K562 (cell line): ENCODE data around the gene WT1. TPM values are rescaled to one million over a fixed set of nuclear protein-coding genes. Genes with fewer than 3 reads are reported as not detected.

Experiments used
- ATAC-seq: fragments of 200-7000 bp; cut with Tn5 transposase; 3 replicates; pipeline ENCODE4 v1.9.1; 2020; ENCODE audit warnings: moderate library complexity
- BruUV-seq: library from RNA; stranded (reverse); fragments of 400-500 nt; replicated peaks from 2 replicates; lab custom pipeline; 2021; lab: Mats Ljungman, UMichigan
- CTCF ChIA-PET: fragments of 300-600 bp; formaldehyde crosslinking; extraction: SDS; loops from one replicate; lab custom pipeline; 2021; ENCODE audit warnings: low intra/inter-chr PET ratio; lab: Yijun Ruan, JAX
- POLR2A ChIA-PET: fragments of 300-600, 350-650 bp; sonication (Branson Sonifier 250); formaldehyde crosslinking; extraction: SDS; loops from one replicate; lab custom pipeline; 2021; ENCODE audit warnings: antibody characterized with exemption, inconsistent platforms; lab: Yijun Ruan, JAX
- DNase-seq, 4 experiments: peaks; one replicate each; pipeline versions ENCODE4 v3.0.0 to v3.0.0-alpha.2; 2011 to 2018; ENCODE audit warnings: low spot score in 3 of 4, mixed read lengths in 3 of 4; ENCODE audit errors: extremely low read depth in 1 of 4
- FAIRE-seq: peaks from 2 replicates; lab custom pipeline; 2011; peaks lifted over from hg19 to GRCh38; lab: Jason Lieb, UNC
- H2AFZ ChIP-seq: 2 replicates; pipeline ENCODE4 v1.6.0; 2011; ENCODE audit warnings: low read depth, low read length, control low read depth, inconsistent platforms
- H3K27ac ChIP-seq: fragments of 200-600 bp; 3 replicates; pipeline ENCODE4 v1.8.0; 2011; ENCODE audit warnings: low read depth, mild to moderate bottlenecking, control low read depth, inconsistent platforms, low read length, moderate library complexity, mixed read lengths; ENCODE audit errors: extremely low read depth
- H3K27me3 ChIP-seq, 2 experiments: fragments of 300-600 bp in 1 of 2; 2 replicates in 1 of 2; 3 replicates in 1 of 2; pipeline versions ENCODE4 v1.6.0 to v1.8.0; 2011; ENCODE audit warnings: inconsistent platforms in 2 of 2, low read length in 2 of 2, mild to moderate bottlenecking in 1 of 2, mixed read lengths in 1 of 2, moderate library complexity in 1 of 2; ENCODE audit not compliant: control insufficient read depth in 2 of 2, insufficient read depth in 2 of 2
- H3K36me3 ChIP-seq: fragments of 300-600 bp; 3 replicates; pipeline ENCODE4 v1.8.0; 2011; ENCODE audit warnings: mild to moderate bottlenecking, low read length, inconsistent platforms; ENCODE audit not compliant: control insufficient read depth, insufficient read depth
- H3K4me1 ChIP-seq, 2 experiments: fragments of 200-600 bp in 1 of 2; replicated peaks in 1 of 2; 2 replicates in 1 of 2; 3 replicates in 1 of 2; pipeline versions ENCODE4 v1.5.1 to v1.8.0; 2011; ENCODE audit warnings: inconsistent platforms in 2 of 2, low read length in 2 of 2, mild to moderate bottlenecking in 1 of 2, mixed read lengths in 1 of 2, moderate library complexity in 1 of 2; ENCODE audit not compliant: control insufficient read depth in 2 of 2, insufficient read depth in 2 of 2
- H3K4me2 ChIP-seq: 2 replicates; pipeline ENCODE4 v1.6.1; 2011; ENCODE audit warnings: low read length, control low read depth, inconsistent platforms, mixed read lengths; ENCODE audit not compliant: insufficient read depth
- H3K4me3 ChIP-seq: fragments of 200-600 bp; sonication (generic), shearing (Covaris generic); 2 replicates; pipeline ENCODE4 v1.5.1; 2016; ENCODE audit warnings: control low read depth, inconsistent platforms
- H3K79me2 ChIP-seq: fragments of 200-600 bp; 3 replicates; pipeline ENCODE4 v1.8.0; 2011; ENCODE audit warnings: low read length, inconsistent platforms; ENCODE audit not compliant: control insufficient read depth, insufficient read depth
- H3K9ac ChIP-seq, 2 experiments: 2 replicates each; pipeline versions ENCODE4 v1.6.0 to v1.6.1; 2011; ENCODE audit warnings: low read depth in 2 of 2, low read length in 2 of 2, control low read depth in 1 of 2, inconsistent platforms in 1 of 2, mild to moderate bottlenecking in 1 of 2, mixed read lengths in 1 of 2; ENCODE audit not compliant: insufficient read depth in 1 of 2
- H3K9me1 ChIP-seq: one replicate; pipeline ENCODE4 v1.6.0; 2011; ENCODE audit warnings: inconsistent platforms, mild to moderate bottlenecking, low read length, moderate library complexity; ENCODE audit not compliant: control insufficient read depth, insufficient read depth
- H3K9me3 ChIP-seq: replicated peaks from 2 replicates; pipeline ENCODE4 v1.5.1; 2011; ENCODE audit warnings: low read depth, low read length, inconsistent platforms; ENCODE audit not compliant: control insufficient read depth, insufficient read depth
- H4K20me1 ChIP-seq: replicated peaks from 2 replicates; pipeline ENCODE4 v1.6.1; 2011; ENCODE audit warnings: low read length, inconsistent platforms, mixed read lengths; ENCODE audit not compliant: control insufficient read depth, insufficient read depth
- ARHGAP35 ChIP-seq: fragments of 450-650 bp; IDR thresholded peaks from 2 replicates; pipeline ENCODE4 v1.6.1; 2018; ENCODE audit not compliant: partially characterized antibody
- ELF4 ChIP-seq: fragments of 450-650 bp; formaldehyde crosslinking; IDR thresholded peaks from 2 replicates; pipeline ENCODE4 v1.4.0; 2022; ENCODE audit warnings: missing genetic modification characterization
- MED1 ChIP-seq: sonication (generic); formaldehyde crosslinking; IDR thresholded peaks from 2 replicates; pipeline ENCODE4 v1.8.1; 2023; ENCODE audit warnings: missing genetic modification reagents, borderline replicate concordance
- NFATC3 ChIP-seq: fragments of 450-650 bp; IDR thresholded peaks from 2 replicates; pipeline ENCODE4 v1.6.1; 2017; ENCODE audit warnings: mild to moderate bottlenecking
- PPARD ChIP-seq: fragments of 250-450 bp; sonication (Bioruptor Pico); IDR thresholded peaks from 2 replicates; pipeline ENCODE4 v1.8.0; 2022; ENCODE audit warnings: inconsistent platforms, mild to moderate bottlenecking, moderate library complexity
- RFX1 ChIP-seq: fragments of 450-650 bp; IDR thresholded peaks from 2 replicates; pipeline ENCODE4 v1.6.1; 2016; ENCODE audit warnings: mild to moderate bottlenecking, moderate library complexity
- SNRNP70 ChIP-seq: fragments of 200-400 bp; formaldehyde crosslinking; optimal IDR thresholded peaks from 2 replicates; pipeline ENCODE3; 2017; ENCODE audit warnings: low read depth, low read length
- TEAD4 ChIP-seq, 2 experiments: sonication (generic) in 1 of 2; formaldehyde crosslinking in 1 of 2; IDR thresholded peaks; 2 replicates each; pipeline versions ENCODE4 v1.6.1 to v1.8.0; 2012 to 2022; ENCODE audit warnings: borderline replicate concordance in 1 of 2, inconsistent platforms in 1 of 2, low read length in 1 of 2, mild to moderate bottlenecking in 1 of 2, missing genetic modification reagents in 1 of 2
- ZBTB8A ChIP-seq: fragments of 450-650 bp; IDR thresholded peaks from 2 replicates; pipeline ENCODE4 v1.6.1; 2018; ENCODE audit warnings: mild to moderate bottlenecking, moderate library complexity; ENCODE audit not compliant: partially characterized antibody
- ZNF165 ChIP-seq: fragments of 250-450 bp; sonication (Bioruptor Pico); IDR thresholded peaks from 2 replicates; pipeline ENCODE4 v1.4.0; 2020; ENCODE audit warnings: borderline replicate concordance
- ZNF212 ChIP-seq: fragments of 450-650 bp; formaldehyde crosslinking; IDR thresholded peaks from 2 replicates; pipeline ENCODE4 v1.4.0; 2020; ENCODE audit warnings: mild to moderate bottlenecking
- WGBS: fragments of 100-300 bp; shearing (Covaris generic); methylation state at CpG from one replicate; pipeline ENCODE4 v1.1.6; 2016; ENCODE audit warnings: low coverage, mixed read lengths; ENCODE audit not compliant: insufficient coverage; ENCODE audit errors: missing lambda C conversion rate; 5-methylcytosine and 5-hydroxymethylcytosine counted together
- in situ Hi-C: fragments of 300-500 bp; cut with MboI; formaldehyde crosslinking; loops from 4 replicates; pipeline ENCODE4 v1.15.0; 2018; ENCODE audit warnings: inconsistent platforms, mixed read lengths
- intact Hi-C: fragments of 100-400 bp; cut with micrococcal nuclease; formaldehyde crosslinking; loops from 2 replicates; pipeline ENCODE4 v1.14.2; 2022
- polyA plus RNA-seq, 8 experiments: library from polyadenylated mRNA; depleted of rRNA in 4 of 8; stranded (reverse) in 5 of 8; unstranded in 3 of 8; fragments of >200 nt; fragmentation: Nextera tagmentation in 2 of 8; fragmentation: Illumina TruSeq in 1 of 8; extraction: Ambion mirVana in 2 of 8; extraction: Trizol in 1 of 8; gene quantifications; 2 replicates each; pipeline versions ENCODE4 v1.2.1 to v1.2.3, GENCODE V29; 2011 to 2014; ENCODE audit warnings: inconsistent platforms in 1 of 8, missing spikeins in 1 of 8
- total RNA-seq, 7 experiments: library from RNA; depleted of rRNA in 6 of 7; stranded (reverse); fragments of >200 nt in 6 of 7; fragmentation: Illumina TruSeq in 2 of 7; extraction: Trizol in 2 of 7; gene quantifications; 2 replicates each; pipeline versions ENCODE4 v1.2.1 to v1.2.3, GENCODE V29; 2011 to 2021; ENCODE audit warnings: low replicate concordance in 1 of 7
- TF ChIP-seq, protein P1 (sequence below): sonication (generic); formaldehyde crosslinking; IDR thresholded peaks from 2 replicates; pipeline ENCODE4 v1.8.0; 2023; ENCODE audit warnings: mild to moderate bottlenecking, missing genetic modification reagents

Gene WT1
- total and polyA plus RNA-seq, 9 of the 15 experiments (the other 6 are each of a cell fraction or from before 2014, with no cell fraction given) = 7.1 to 33.8 (median 19.4) TPM

DNA sequence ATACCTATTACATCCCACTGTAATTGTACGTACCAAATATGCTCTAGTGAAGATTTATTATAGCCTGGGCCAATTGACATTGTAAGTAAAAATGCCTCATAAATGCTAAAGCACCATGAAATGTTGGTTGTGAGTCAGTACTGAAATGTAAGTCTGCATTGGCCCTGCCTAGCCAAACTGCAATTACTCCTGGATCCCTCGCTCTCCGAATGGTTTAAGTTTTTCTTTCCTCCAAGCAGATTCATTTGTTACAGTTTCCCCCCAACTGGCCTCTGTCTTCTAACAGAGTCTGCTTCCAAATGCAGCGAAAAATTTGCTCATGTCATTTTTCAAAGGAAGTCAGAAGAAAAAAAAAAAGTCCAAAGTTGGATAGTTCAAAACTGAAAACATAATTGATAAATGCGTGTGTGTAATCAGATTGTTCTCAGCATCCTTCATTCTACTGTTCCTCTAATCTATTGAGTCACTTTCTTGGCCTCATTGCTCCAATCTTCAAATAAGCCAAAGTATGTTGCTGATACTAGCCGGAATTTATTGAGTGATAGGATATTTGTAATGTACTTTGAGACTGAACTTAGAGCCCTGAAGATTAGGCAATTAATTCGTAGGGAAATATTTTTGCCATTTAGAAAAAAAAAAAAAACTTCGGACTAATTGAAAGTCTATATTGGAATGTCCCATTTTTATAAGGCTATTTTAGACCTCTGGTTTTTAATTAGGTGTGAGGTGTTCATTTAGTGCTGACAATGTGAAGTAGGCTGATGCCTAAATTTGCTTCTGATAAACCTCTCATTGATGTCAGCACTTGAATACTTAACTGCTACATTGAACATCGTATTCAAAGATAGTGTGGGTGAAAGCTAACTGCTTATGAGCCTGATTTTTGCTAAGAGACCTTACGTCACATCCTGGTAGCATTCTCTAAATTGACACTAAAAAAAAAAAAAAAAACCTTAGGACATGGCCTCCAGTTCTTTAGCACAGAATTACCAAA, 93.4 kb downstream of the WT1 start:
- ATAC-seq (no peak), DNase-seq (no peak), FAIRE-seq (no peak)
- H2AFZ ChIP-seq = no peak overlapping the region
- no peak for TF ChIP-seq NFATC3
- no peak for TF ChIP-seq ZNF212
- no peak for TF ChIP-seq TEAD4 (IDR thresholded peaks at IDR 0.05; ENCODE audit: low read length)
- TF ChIP-seq TEAD4 (CRISPR knock-in tag; IDR thresholded peaks at IDR 0.05; ENCODE audit: borderline replicate concordance) = no peak
- WGBS = 3% methylated on average over 10 of the region's 10 CpGs
- H3K4me2 ChIP-seq = no peak overlapping the region
- no peaks in the 10 kb centered on the region for H3K79me2 ChIP-seq
- H3K4me1 ChIP-seq = no peaks in the 10 kb centered on the region
- no peaks in the 10 kb centered on the region for H3K9me1 ChIP-seq
- no peaks in the 10 kb centered on the region for H3K9me3 ChIP-seq
- ChIA-PET CTCF (interaction anchor here (0.7 kb wide), 1 partner anchor 115 kb away, joined by 5 read pairs; no protein-coding TSS in a partner anchor), POLR2A (no interaction called here)
- no peak overlapping the region for H3K4me3 ChIP-seq
- H3K36me3 ChIP-seq = no peaks in the 10 kb centered on the region
- H3K27ac ChIP-seq = no peak overlapping the region
- intact Hi-C loops (no loop called here), in situ Hi-C loops (no loop called here)
- H4K20me1 ChIP-seq = no peaks in the 10 kb centered on the region
- H3K9ac ChIP-seq = no peak overlapping the region
- H3K27me3 ChIP-seq = peaks cover 2 to 21% of the 10 kb centered on the region in 2 experiments; a peak in 3 of 5 replicates
- no TSS peak for BruUV-seq

DNA sequence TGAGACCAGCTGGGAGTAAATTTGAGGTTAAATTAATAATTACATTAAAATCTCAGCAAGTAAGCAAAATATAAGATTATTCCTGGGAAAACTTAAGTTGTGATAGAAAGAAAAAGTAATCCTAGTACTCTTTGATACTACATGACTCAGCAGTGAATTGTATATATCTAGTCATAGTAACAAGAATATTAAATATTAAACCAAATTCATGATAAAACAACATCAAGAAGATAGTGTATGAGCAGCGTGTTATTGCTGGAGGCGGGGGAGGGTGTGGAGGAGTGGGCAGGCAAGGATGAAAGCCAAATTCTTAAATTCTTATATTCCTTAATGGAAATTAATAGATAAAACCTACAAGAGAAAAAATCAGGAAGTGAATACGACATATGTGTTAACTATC, 95.2 kb downstream of the WT1 start:
- Histone ChIP-seq H3K27ac (no peak overlapping the region), H3K27me3 (peaks cover 2 to 9% of the 10 kb centered on the region in 2 experiments; a peak in 2 of 5 replicates), H3K4me2 (no peak overlapping the region), H4K20me1 (no peaks in the 10 kb centered on the region), H2AFZ (no peak overlapping the region), H3K9ac (no peak overlapping the region), H3K9me3 (no peaks in the 10 kb centered on the region), H3K36me3 (no peaks in the 10 kb centered on the region), H3K4me3 (no peak overlapping the region), H3K4me1 (no peaks in the 10 kb centered on the region), H3K79me2 (no peaks in the 10 kb centered on the region), H3K9me1 (no peaks in the 10 kb centered on the region)
- no TSS peak for BruUV-seq
- ChIA-PET CTCF (no interaction called here), POLR2A (no interaction called here)
- ATAC-seq = no peak
- no peak for DNase-seq
- intact Hi-C loops = no loop called here
- in situ Hi-C loops = no loop called here
- 11% methylated on average over 3 of the region's 3 CpGs for WGBS
- FAIRE-seq = no peak
- TF ChIP-seq ARHGAP35 (no peak), SNRNP70 (no peak), ZBTB8A (no peak), PPARD (CRISPR knock-in tag) (no peak), ELF4 (no peak), ZNF165 (CRISPR knock-in tag) (no peak), RFX1 (no peak), MED1 (CRISPR knock-in tag) (no peak)
- TF ChIP-seq, protein P1, sequence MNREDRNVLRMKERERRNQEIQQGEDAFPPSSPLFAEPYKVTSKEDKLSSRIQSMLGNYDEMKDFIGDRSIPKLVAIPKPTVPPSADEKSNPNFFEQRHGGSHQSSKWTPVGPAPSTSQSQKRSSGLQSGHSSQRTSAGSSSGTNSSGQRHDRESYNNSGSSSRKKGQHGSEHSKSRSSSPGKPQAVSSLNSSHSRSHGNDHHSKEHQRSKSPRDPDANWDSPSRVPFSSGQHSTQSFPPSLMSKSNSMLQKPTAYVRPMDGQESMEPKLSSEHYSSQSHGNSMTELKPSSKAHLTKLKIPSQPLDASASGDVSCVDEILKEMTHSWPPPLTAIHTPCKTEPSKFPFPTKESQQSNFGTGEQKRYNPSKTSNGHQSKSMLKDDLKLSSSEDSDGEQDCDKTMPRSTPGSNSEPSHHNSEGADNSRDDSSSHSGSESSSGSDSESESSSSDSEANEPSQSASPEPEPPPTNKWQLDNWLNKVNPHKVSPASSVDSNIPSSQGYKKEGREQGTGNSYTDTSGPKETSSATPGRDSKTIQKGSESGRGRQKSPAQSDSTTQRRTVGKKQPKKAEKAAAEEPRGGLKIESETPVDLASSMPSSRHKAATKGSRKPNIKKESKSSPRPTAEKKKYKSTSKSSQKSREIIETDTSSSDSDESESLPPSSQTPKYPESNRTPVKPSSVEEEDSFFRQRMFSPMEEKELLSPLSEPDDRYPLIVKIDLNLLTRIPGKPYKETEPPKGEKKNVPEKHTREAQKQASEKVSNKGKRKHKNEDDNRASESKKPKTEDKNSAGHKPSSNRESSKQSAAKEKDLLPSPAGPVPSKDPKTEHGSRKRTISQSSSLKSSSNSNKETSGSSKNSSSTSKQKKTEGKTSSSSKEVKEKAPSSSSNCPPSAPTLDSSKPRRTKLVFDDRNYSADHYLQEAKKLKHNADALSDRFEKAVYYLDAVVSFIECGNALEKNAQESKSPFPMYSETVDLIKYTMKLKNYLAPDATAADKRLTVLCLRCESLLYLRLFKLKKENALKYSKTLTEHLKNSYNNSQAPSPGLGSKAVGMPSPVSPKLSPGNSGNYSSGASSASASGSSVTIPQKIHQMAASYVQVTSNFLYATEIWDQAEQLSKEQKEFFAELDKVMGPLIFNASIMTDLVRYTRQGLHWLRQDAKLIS (CRISPR knock-in tag) = no peak
